HG03108 (cell line): ENCODE measurements around the gene HCFC2.
"Not testable (repeated sequence)": the region's sequence is repeated elsewhere in the genome, so short reads cannot be mapped to it uniquely, and the experiment has no call there.

Experiments used
- ATAC-seq: cut with Tn5 transposase; IDR thresholded peaks from one replicate; pipeline ENCODE4 v1.9.1; 2021; ENCODE audit warnings: moderate library complexity; ENCODE audit not compliant: unreplicated experiment

The HCFC2 gene

GRCh38 chr12:104114834-104115586 is 50.7 kb downstream of the HCFC2 start:
- not testable (repeated sequence) for ATAC-seq

GRCh38 chr12:104115587-104115975 is 51.2 kb downstream of the HCFC2 start:
- no peak for ATAC-seq

- ATAC-seq = no peak
Measured at GRCh38 chr12:104121001-104121400, 56.7 kb downstream of the HCFC2 start.

- ATAC-seq = no peak
Measured at GRCh38 chr12:104122298-104122697, 58.0 kb downstream of the HCFC2 start.

- ATAC-seq = no peak
Measured at GRCh38 chr12:104126548-104126947, 62.2 kb downstream of the HCFC2 start.

GRCh38 chr12:104130760-104131159 is 66.4 kb downstream of the HCFC2 start:
- ATAC-seq = no peak

GRCh38 chr12:104131609-104132008 is 67.3 kb downstream of the HCFC2 start:
- no peak for ATAC-seq

- ATAC-seq = no peak
Measured at GRCh38 chr12:104132351-104132956, 68.1 kb downstream of the HCFC2 start.

- no peak for ATAC-seq
Measured at GRCh38 chr12:104133321-104133720, 69.0 kb downstream of the HCFC2 start.

- no peak for ATAC-seq
Measured at GRCh38 chr12:104133866-104134265, 69.5 kb downstream of the HCFC2 start.

GRCh38 chr12:104134882-104135281 is 70.6 kb downstream of the HCFC2 start:
- ATAC-seq = no peak

- no peak for ATAC-seq
Measured at GRCh38 chr12:104136577-104136976, 72.2 kb downstream of the HCFC2 start.

- ATAC-seq = peak; percentile 20
Measured at GRCh38 chr12:104137001-104137901, 72.9 kb downstream of the HCFC2 start.

GRCh38 chr12:104137902-104138796 is 73.8 kb downstream of the HCFC2 start, which contains the start of gene NFYB:
Gene NFYB, minus strand, starts transcription at chr12:104138210. Its CDS starts 2,757 bp downstream, at chr12:104135453.
- peak; percentile 94 for ATAC-seq

- ATAC-seq = no peak
Measured at GRCh38 chr12:104138797-104139152, 74.4 kb downstream of the HCFC2 start.

GRCh38 chr12:104142543-104142942 is 78.2 kb downstream of the HCFC2 start:
- no peak for ATAC-seq

GRCh38 chr12:104143002-104143401 is 78.7 kb downstream of the HCFC2 start:
- no peak for ATAC-seq

- no peak for ATAC-seq
Measured at GRCh38 chr12:104143918-104144317, 79.6 kb downstream of the HCFC2 start.

- no peak for ATAC-seq
Measured at GRCh38 chr12:104147346-104147745, 83.0 kb downstream of the HCFC2 start.

- ATAC-seq = no peak
Measured at GRCh38 chr12:104150416-104150815, 86.1 kb downstream of the HCFC2 start.
